Measurements from ENCODE around the gene TMEM40. TPM values are rescaled to one million over a fixed set of nuclear protein-coding genes. Genes with fewer than 3 reads are reported as not detected.

Gene TMEM40
- total RNA-seq, 1 donor from 2014 or later, result 2.4 TPM

DNA sequence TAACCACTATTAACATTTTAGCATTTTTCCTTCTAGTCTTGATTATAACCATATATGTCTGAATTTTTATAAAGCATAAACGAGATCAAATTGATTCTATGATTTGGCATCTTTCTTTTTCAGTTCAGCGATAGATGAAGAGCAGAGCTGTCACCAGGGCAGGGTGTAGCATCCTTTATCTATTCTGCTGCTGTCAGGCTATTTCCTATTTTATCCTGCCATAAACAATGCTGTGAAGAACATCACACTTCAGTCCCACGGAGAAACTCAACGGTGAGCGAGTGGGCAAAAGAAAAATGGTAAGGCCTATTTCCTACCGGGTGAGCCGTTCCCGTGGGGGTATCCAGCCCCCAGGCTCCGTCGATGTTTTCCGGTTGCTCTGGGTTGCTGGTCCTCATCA is 15.5 kb downstream of the TMEM40 start:
- Mint-ChIP-seq H3K4me3 (ENCODE audit: unreplicated experiment) (no peak overlapping the region), H3K9me3 (ENCODE audit: unreplicated experiment) (no peaks in the 10 kb centered on the region), H3K27me3 (ENCODE audit: unreplicated experiment) (no peaks in the 10 kb centered on the region), H3K27ac (ENCODE audit: unreplicated experiment) (no peak overlapping the region), H3K36me3 (ENCODE audit: unreplicated experiment) (no peaks in the 10 kb centered on the region), H3K4me1 (ENCODE audit: unreplicated experiment) (no peaks in the 10 kb centered on the region)
- TF ChIP-seq, protein P1, sequence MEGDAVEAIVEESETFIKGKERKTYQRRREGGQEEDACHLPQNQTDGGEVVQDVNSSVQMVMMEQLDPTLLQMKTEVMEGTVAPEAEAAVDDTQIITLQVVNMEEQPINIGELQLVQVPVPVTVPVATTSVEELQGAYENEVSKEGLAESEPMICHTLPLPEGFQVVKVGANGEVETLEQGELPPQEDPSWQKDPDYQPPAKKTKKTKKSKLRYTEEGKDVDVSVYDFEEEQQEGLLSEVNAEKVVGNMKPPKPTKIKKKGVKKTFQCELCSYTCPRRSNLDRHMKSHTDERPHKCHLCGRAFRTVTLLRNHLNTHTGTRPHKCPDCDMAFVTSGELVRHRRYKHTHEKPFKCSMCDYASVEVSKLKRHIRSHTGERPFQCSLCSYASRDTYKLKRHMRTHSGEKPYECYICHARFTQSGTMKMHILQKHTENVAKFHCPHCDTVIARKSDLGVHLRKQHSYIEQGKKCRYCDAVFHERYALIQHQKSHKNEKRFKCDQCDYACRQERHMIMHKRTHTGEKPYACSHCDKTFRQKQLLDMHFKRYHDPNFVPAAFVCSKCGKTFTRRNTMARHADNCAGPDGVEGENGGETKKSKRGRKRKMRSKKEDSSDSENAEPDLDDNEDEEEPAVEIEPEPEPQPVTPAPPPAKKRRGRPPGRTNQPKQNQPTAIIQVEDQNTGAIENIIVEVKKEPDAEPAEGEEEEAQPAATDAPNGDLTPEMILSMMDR (IDR thresholded peaks at IDR 0.05), result no peak
- DNase-seq (ENCODE audit: extremely low spot score, unreplicated experiment), result no peak

DNA sequence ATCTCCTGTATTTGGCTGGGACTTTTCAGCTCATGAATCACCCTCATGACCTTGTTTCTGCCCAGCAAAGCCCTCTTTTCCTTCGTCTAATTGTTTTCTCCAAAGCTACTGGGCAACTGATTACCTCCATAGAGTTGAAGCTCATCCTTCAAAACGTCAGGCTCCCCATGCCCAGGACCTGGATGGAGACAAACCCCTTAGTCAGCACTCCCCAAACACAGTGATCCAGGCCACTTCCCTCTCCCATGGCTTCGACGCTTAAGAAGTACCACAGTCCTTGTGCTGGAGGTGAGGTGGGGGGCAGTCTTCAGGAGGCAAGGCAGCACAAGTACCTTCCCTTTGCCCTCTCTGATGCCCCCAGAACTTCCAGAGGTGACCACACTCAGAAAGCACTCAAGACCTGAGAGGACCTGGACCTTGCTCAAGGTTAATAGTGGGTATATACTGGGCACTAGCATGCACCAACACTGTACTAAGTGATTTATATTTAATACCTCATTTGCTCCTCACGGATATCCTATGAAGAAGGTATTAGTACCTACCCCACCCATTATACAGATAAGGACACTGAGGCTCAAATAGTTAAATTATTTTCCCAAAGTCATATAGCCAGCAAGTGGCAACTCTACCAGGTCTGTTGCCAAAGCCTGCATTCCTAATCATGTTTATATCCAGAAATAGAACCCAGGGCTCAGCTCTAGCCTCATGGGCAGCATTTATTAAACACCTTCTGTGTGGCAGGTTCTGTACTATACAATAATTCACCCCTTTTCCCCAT is 16.5 kb downstream of the TMEM40 start:
- Mint-ChIP-seq H3K4me1 (ENCODE audit: unreplicated experiment) (peaks cover 4% of the 10 kb centered on the region), H3K27ac (ENCODE audit: unreplicated experiment) (no peak overlapping the region)

DNA sequence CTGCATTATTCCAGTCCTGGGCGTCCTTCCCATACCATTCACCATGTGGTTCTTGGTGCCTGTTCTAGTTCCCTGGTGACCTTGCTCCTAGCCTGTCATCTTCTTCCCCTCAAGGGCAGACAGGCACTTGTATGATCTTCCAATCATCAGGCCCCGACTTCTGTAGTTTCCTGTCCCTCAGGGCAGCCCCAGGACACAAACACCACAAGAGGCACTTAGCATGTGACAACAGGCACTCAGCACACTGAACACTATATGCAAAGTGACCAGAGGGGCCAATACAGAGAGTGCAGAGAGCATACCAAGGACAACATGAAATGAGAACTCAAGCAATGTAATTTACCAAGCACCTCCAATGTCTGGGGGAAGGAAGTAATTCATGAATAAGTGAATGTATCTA is 17.9 kb downstream of the TMEM40 start:
- H3K36me3 Mint-ChIP-seq (ENCODE audit: unreplicated experiment), result no peaks in the 10 kb centered on the region
- DNase-seq (ENCODE audit: extremely low spot score, unreplicated experiment), result no peak
- no peak overlapping the region for H3K27ac Mint-ChIP-seq (ENCODE audit: unreplicated experiment)
- peaks cover 4% of the 10 kb centered on the region for H3K4me1 Mint-ChIP-seq (ENCODE audit: unreplicated experiment)
- no peak overlapping the region for H3K4me3 Mint-ChIP-seq (ENCODE audit: unreplicated experiment)
- TF ChIP-seq, protein P1 (IDR thresholded peaks at IDR 0.05), result no peak
- H3K27me3 Mint-ChIP-seq (ENCODE audit: unreplicated experiment), result no peaks in the 10 kb centered on the region
- no peaks in the 10 kb centered on the region for H3K9me3 Mint-ChIP-seq (ENCODE audit: unreplicated experiment)

More for the DNA sequence above, 16.5 kb downstream of the TMEM40 start:
- Mint-ChIP-seq H3K36me3 (ENCODE audit: unreplicated experiment) (no peaks in the 10 kb centered on the region), H3K27me3 (ENCODE audit: unreplicated experiment) (no peaks in the 10 kb centered on the region), H3K9me3 (ENCODE audit: unreplicated experiment) (no peaks in the 10 kb centered on the region), H3K4me3 (ENCODE audit: unreplicated experiment) (no peak overlapping the region)
- DNase-seq (ENCODE audit: extremely low spot score, unreplicated experiment), result no peak
- TF ChIP-seq, protein P1 (IDR thresholded peaks at IDR 0.05), result no peak

DNA sequence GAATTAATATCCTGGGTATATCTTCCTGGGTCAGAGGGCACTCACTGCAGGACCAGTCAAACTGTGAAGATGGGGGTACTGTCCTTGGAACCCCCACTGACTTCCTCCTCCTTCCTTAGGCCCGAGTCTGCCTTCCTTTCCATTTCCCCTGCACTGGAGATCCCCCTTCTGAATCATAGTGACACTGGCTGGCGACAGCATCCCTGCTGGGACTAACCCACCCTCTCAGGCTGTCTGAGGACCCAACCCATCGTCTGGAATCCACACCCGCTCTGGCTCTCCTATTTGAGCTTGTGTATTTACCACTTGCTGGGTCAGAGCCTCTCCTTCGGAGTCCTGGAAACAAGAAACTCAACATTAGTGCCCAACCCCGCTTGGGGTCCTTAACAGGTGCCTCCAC is 21.2 kb downstream of the TMEM40 start:
- H3K36me3 Mint-ChIP-seq (ENCODE audit: unreplicated experiment), result no peaks in the 10 kb centered on the region
- no peak for DNase-seq (ENCODE audit: extremely low spot score, unreplicated experiment)
- H3K27me3 Mint-ChIP-seq (ENCODE audit: unreplicated experiment), result no peaks in the 10 kb centered on the region

DNA sequence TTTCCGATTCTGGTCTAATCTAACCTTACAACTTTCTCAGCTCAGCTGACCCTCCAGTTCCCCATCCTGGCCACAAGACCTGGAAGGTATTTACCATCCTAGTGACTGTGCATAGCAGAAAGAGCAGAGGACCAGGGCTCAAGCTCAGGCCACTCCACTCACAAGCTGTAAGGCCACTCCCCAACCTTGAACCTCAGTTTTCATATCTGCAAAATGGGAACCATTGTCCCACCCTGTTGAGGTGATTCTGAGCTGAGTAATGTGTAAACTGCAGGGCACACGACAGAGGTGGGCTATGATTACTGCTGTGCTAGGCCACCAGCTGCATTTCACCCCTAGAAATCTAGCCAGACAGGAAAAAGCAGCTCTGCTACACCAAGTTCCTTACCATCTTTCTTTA is 21.7 kb downstream of the TMEM40 start:
- Mint-ChIP-seq H3K27me3 (ENCODE audit: unreplicated experiment) (no peaks in the 10 kb centered on the region), H3K4me3 (ENCODE audit: unreplicated experiment) (no peak overlapping the region), H3K27ac (ENCODE audit: unreplicated experiment) (no peak overlapping the region), H3K36me3 (ENCODE audit: unreplicated experiment) (no peaks in the 10 kb centered on the region), H3K4me1 (ENCODE audit: unreplicated experiment) (peaks cover 5% of the 10 kb centered on the region), H3K9me3 (ENCODE audit: unreplicated experiment) (no peaks in the 10 kb centered on the region)
- no peak for DNase-seq (ENCODE audit: extremely low spot score, unreplicated experiment)
- TF ChIP-seq, protein P1 (IDR thresholded peaks at IDR 0.05), result no peak

More for the DNA sequence above, 21.2 kb downstream of the TMEM40 start:
- no peak overlapping the region for H3K4me3 Mint-ChIP-seq (ENCODE audit: unreplicated experiment)
- H3K4me1 Mint-ChIP-seq (ENCODE audit: unreplicated experiment), result peaks cover 5% of the 10 kb centered on the region
- TF ChIP-seq, protein P1 (IDR thresholded peaks at IDR 0.05), result no peak
- no peaks in the 10 kb centered on the region for H3K9me3 Mint-ChIP-seq (ENCODE audit: unreplicated experiment)
- H3K27ac Mint-ChIP-seq (ENCODE audit: unreplicated experiment), result no peak overlapping the region

All from osteocyte (in vitro differentiated cells).